Urothelium cell line (cell line): ENCODE measurements around the gene SVIP.
A peak's percentile ranks its signal among the peaks of the same experiment; 100 is the strongest.

ENCODE experiments used
- DNase-seq: peaks from one replicate; pipeline ENCODE4 v3.0.0; 2011; ENCODE audit warnings: low spot score, mixed read lengths
- FAIRE-seq: peaks from 2 replicates; lab custom pipeline; 2011; peaks lifted over from hg19 to GRCh38; lab: Jason Lieb, UNC

The SVIP gene

GRCh38 chr11:22829231-22830081, at the start of gene SVIP:
Gene SVIP (minus strand): TSS chr11:22829801. CDS start chr11:22829748, 53 bp downstream.
- FAIRE-seq (peak; percentile 94), DNase-seq (peak; percentile 95)

- DNase-seq: no peak
- no peak for FAIRE-seq
Measured at GRCh38 chr11:22878604-22879003, 49.0 kb upstream of the SVIP start.

GRCh38 chr11:22878039-22878438, 48.4 kb upstream of the SVIP start:
- no peak for FAIRE-seq
- DNase-seq: no peak

GRCh38 chr11:22875869-22876473, 46.4 kb upstream of the SVIP start:
- DNase-seq (peak; percentile 50), FAIRE-seq (no peak)

GRCh38 chr11:22869325-22869724, 39.7 kb upstream of the SVIP start:
- DNase-seq (no peak), FAIRE-seq (no peak)

GRCh38 chr11:22860241-22860640, 30.6 kb upstream of the SVIP start, which contains the start of gene CCDC179:
Gene CCDC179 (minus strand): TSS chr11:22860474. CDS start chr11:22860421, 53 bp downstream.
- no peak for FAIRE-seq
- no peak for DNase-seq

GRCh38 chr11:22859756-22860155, 30.2 kb upstream of the SVIP start:
- FAIRE-seq (no peak), DNase-seq (no peak)

- DNase-seq: no peak
- no peak for FAIRE-seq
Measured at GRCh38 chr11:22851477-22851876, 21.9 kb upstream of the SVIP start.

- DNase-seq (no peak), FAIRE-seq (no peak)
Measured at GRCh38 chr11:22846726-22847125, 17.1 kb upstream of the SVIP start.

GRCh38 chr11:22832315-22833015, 2.9 kb upstream of the SVIP start:
- FAIRE-seq (no peak), DNase-seq (no peak)

- no peak for DNase-seq
- no peak for FAIRE-seq
Measured at GRCh38 chr11:22830082-22830414, 447 bp upstream of the SVIP start.

GRCh38 chr11:22828373-22828772, 1.2 kb downstream of the SVIP start:
- DNase-seq (no peak), FAIRE-seq (no peak)

- no peak for FAIRE-seq
Measured at GRCh38 chr11:22822203-22822602, 7.4 kb downstream of the SVIP start.

GRCh38 chr11:22809893-22810292, 19.7 kb downstream of the SVIP start:
- no peak for FAIRE-seq
- DNase-seq: no peak

More at GRCh38 chr11:22822203-22822602, 7.4 kb downstream of the SVIP start:
- DNase-seq: no peak

GRCh38 chr11:22808571-22809197, 20.9 kb downstream of the SVIP start:
- no peak for FAIRE-seq

GRCh38 chr11:22807855-22808570, 21.6 kb downstream of the SVIP start:
- DNase-seq (no peak), FAIRE-seq (no peak)

More at GRCh38 chr11:22808571-22809197, 20.9 kb downstream of the SVIP start:
- DNase-seq: no peak

GRCh38 chr11:22807391-22807790, 22.2 kb downstream of the SVIP start:
- no peak for DNase-seq

GRCh38 chr11:22802861-22803260, 26.7 kb downstream of the SVIP start:
- no peak for FAIRE-seq
- no peak for DNase-seq

More at GRCh38 chr11:22807391-22807790, 22.2 kb downstream of the SVIP start:
- no peak for FAIRE-seq

- no peak for DNase-seq
- FAIRE-seq: no peak
Measured at GRCh38 chr11:22800482-22800881, 29.1 kb downstream of the SVIP start.

GRCh38 chr11:22798901-22799300, 30.7 kb downstream of the SVIP start:
- DNase-seq (no peak), FAIRE-seq (no peak)
